OCI-LY1 (cell line): ENCODE measurements around the gene CPSF4.

Source experiments
- H2AFZ ChIP-seq: fragments of 200-600 bp; sonication (generic), shearing (Covaris generic); 2 replicates; pipeline ENCODE4 v1.6.0; 2014; ENCODE audit warnings: antibody characterized with exemption, mild to moderate bottlenecking, low read length
- H3F3A ChIP-seq: fragments of 200-600 bp; sonication (generic), shearing (Covaris generic); 2 replicates; pipeline ENCODE4 v1.6.0; 2014; ENCODE audit warnings: mild to moderate bottlenecking, antibody characterized with exemption, low read length, moderate library complexity; ENCODE audit not compliant: insufficient read depth
- H3K27ac ChIP-seq: fragments of 200-600 bp; sonication (generic); 2 replicates; pipeline ENCODE4 v1.5.1; 2014; ENCODE audit warnings: low read length, mixed run types, mild to moderate bottlenecking, low read depth; ENCODE audit not compliant: poor library complexity, severe bottlenecking
- H3K27me3 ChIP-seq: fragments of 200-600 bp; sonication (generic); 2 replicates; pipeline ENCODE4 v1.6.0; 2014; ENCODE audit warnings: antibody characterized with exemption, mild to moderate bottlenecking, low read length, moderate library complexity; ENCODE audit not compliant: insufficient read depth
- H3K36me3 ChIP-seq: fragments of 200-600 bp; sonication (generic); 2 replicates; pipeline ENCODE4 v1.6.1; 2014; ENCODE audit warnings: mild to moderate bottlenecking, antibody characterized with exemption, low read length, moderate library complexity, mixed read lengths; ENCODE audit not compliant: insufficient read depth
- H3K4me1 ChIP-seq: fragments of 200-600 bp; sonication (generic); 2 replicates; pipeline ENCODE4 v1.5.1; 2014; ENCODE audit warnings: mild to moderate bottlenecking, low read length, moderate library complexity; ENCODE audit not compliant: insufficient read depth, severe bottlenecking
- H3K4me2 ChIP-seq: fragments of 200-600 bp; sonication (generic), shearing (Covaris generic); 2 replicates; pipeline ENCODE4 v1.6.1; 2014; ENCODE audit warnings: low read length
- H3K4me3 ChIP-seq: fragments of 200-600 bp; sonication (generic); 2 replicates; pipeline ENCODE4 v1.5.1; 2014; ENCODE audit warnings: low read length, low read depth, mild to moderate bottlenecking, mixed read lengths; ENCODE audit not compliant: poor library complexity, severe bottlenecking
- H3K79me2 ChIP-seq: fragments of 200-600 bp; shearing (Covaris generic); 2 replicates; pipeline ENCODE4 v1.6.1; 2016; ENCODE audit warnings: mixed run types, low read length, mixed read lengths; ENCODE audit not compliant: insufficient read depth
- H3K9ac ChIP-seq: fragments of 200-600 bp; sonication (generic), shearing (Covaris generic); 2 replicates; pipeline ENCODE4 v1.6.1; 2014; ENCODE audit warnings: mild to moderate bottlenecking, low read length, mixed read lengths
- H3K9me2 ChIP-seq: fragments of 200-600 bp; sonication (generic), shearing (Covaris generic); 2 replicates; pipeline ENCODE4 v1.6.1; 2014; ENCODE audit warnings: low read depth, mild to moderate bottlenecking, low read length, mixed read lengths
- H3K9me3 ChIP-seq: fragments of 200-600 bp; shearing (Covaris generic); 2 replicates; pipeline ENCODE4 v1.6.1; 2014; ENCODE audit warnings: low read length, mixed read lengths
- H4K20me1 ChIP-seq: fragments of 200-600 bp; sonication (generic), shearing (Covaris generic); 2 replicates; pipeline ENCODE4 v1.6.0; 2016; ENCODE audit warnings: mild to moderate bottlenecking, low read length; ENCODE audit not compliant: insufficient read depth
- CTCF ChIP-seq: fragments of 200-600 bp; sonication (generic), shearing (Covaris generic); IDR thresholded peaks from 2 replicates; pipeline ENCODE4 v1.5.1; 2017; ENCODE audit warnings: mild to moderate bottlenecking, antibody characterized with exemption, low read length, moderate library complexity, mixed read lengths
- EZH2 ChIP-seq: fragments of 200-600 bp; sonication (generic), shearing (Covaris generic); IDR thresholded peaks from 2 replicates; pipeline ENCODE4 v1.8.0; 2017; ENCODE audit warnings: borderline replicate concordance, mixed run types, mild to moderate bottlenecking, antibody characterized with exemption, low read length, moderate library complexity, mixed read lengths

Gene CPSF4

GRCh38 chr7:99408379-99409191 lies 30.2 kb upstream of the CPSF4 start, which contains the start of the genes BUD31 and PDAP1:
TSS of gene BUD31 (plus strand) at chr7:99408969. CDS start at chr7:99411093, 2,124 bp downstream.
TSS of gene PDAP1 (minus strand) at chr7:99408597. CDS start at chr7:99408548, 49 bp downstream.
- peaks cover 49% of the 10 kb centered on the region for H3K36me3 ChIP-seq
- no peaks in the 10 kb centered on the region for H4K20me1 ChIP-seq
- no peaks in the 10 kb centered on the region for H3K27me3 ChIP-seq

GRCh38 chr7:99409192-99409572 lies 29.6 kb upstream of the CPSF4 start:
- Histone ChIP-seq H2AFZ (no peak overlapping the region), H4K20me1 (no peaks in the 10 kb centered on the region), H3K4me3 (peak overlapping the region; percentile 79), H3K4me2 (peak overlapping the region; percentile 79), H3K36me3 (peaks cover 46% of the 10 kb centered on the region), H3K79me2 (peaks cover 52% of the 10 kb centered on the region), H3K9me2 (no peaks in the 10 kb centered on the region), H3K9ac (peak overlapping the region; percentile 86), H3K4me1 (peaks cover 32% of the 10 kb centered on the region), H3F3A (no peaks in the 10 kb centered on the region), H3K9me3 (no peaks in the 10 kb centered on the region), H3K27ac (peak overlapping the region; percentile 71), H3K27me3 (no peaks in the 10 kb centered on the region)
- no peak for TF ChIP-seq EZH2
- no peak for TF ChIP-seq CTCF

More at GRCh38 chr7:99408379-99409191, 30.2 kb upstream of the CPSF4 start, which contains the start of the genes BUD31 and PDAP1:
- peaks cover 32% of the 10 kb centered on the region for H3K4me1 ChIP-seq
- no peaks in the 10 kb centered on the region for H3K9me3 ChIP-seq
- H3F3A ChIP-seq: no peaks in the 10 kb centered on the region
- H3K9ac ChIP-seq: peak within 1 kb of the TSS; percentile 86
- TF ChIP-seq CTCF (no peak), EZH2 (no peak)
- no peaks in the 10 kb centered on the region for H3K9me2 ChIP-seq
- no peak within 1 kb of the TSS for H2AFZ ChIP-seq
- peak within 1 kb of the TSS; percentile 79 for H3K4me3 ChIP-seq
- H3K79me2 ChIP-seq: peaks cover 52% of the 10 kb centered on the region
- H3K27ac ChIP-seq: peak within 1 kb of the TSS; percentile 71
- peak within 1 kb of the TSS; percentile 79 for H3K4me2 ChIP-seq

GRCh38 chr7:99409806-99410205 lies 28.9 kb upstream of the CPSF4 start:
- no peaks in the 10 kb centered on the region for H3K9me3 ChIP-seq
- H3K36me3 ChIP-seq: peaks cover 46% of the 10 kb centered on the region
- H3F3A ChIP-seq: no peaks in the 10 kb centered on the region
- no peak overlapping the region for H3K27ac ChIP-seq
- peaks cover 32% of the 10 kb centered on the region for H3K4me1 ChIP-seq
- H3K27me3 ChIP-seq: no peaks in the 10 kb centered on the region
- TF ChIP-seq CTCF (no peak), EZH2 (no peak)
- H4K20me1 ChIP-seq: no peaks in the 10 kb centered on the region
- H3K79me2 ChIP-seq: peaks cover 52% of the 10 kb centered on the region
- peak overlapping the region; percentile 86 for H3K9ac ChIP-seq
- H3K4me2 ChIP-seq: peak overlapping the region; percentile 79
- H3K9me2 ChIP-seq: no peaks in the 10 kb centered on the region
- H3K4me3 ChIP-seq: peak overlapping the region; percentile 79
- no peak overlapping the region for H2AFZ ChIP-seq
